HepG2 (cell line): ENCODE data around the gene DUSP5.
A peak's percentile ranks its signal among the peaks of the same experiment; 100 is the strongest.

Experiments
- CREB1 ChIP-seq, 2 experiments: fragments of 450-650 bp in 1 of 2; IDR thresholded peaks; 2 replicates each; pipeline ENCODE4 v1.6.1; 2016 to 2017; ENCODE audit warnings: control low read depth in 1 of 2, mild to moderate bottlenecking in 1 of 2, missing compliant biosample characterization in 1 of 2, missing genetic modification characterization in 1 of 2
- DR1 ChIP-seq: sonication (generic); formaldehyde crosslinking; IDR thresholded peaks from 2 replicates; pipeline ENCODE4 v1.8.0; 2021; ENCODE audit warnings: mild to moderate bottlenecking, missing genetic modification reagents, inconsistent platforms
- EED ChIP-seq: sonication (generic); formaldehyde crosslinking; IDR thresholded peaks from 2 replicates; pipeline ENCODE4 v1.5.0; 2020; ENCODE audit warnings: mild to moderate bottlenecking, missing genetic modification reagents
- EZH2 ChIP-seq: conservative IDR thresholded peaks from 2 replicates; pipeline ENCODE4 v1.6.1; 2012; ENCODE audit warnings: mild to moderate bottlenecking, low read depth, low read length, moderate library complexity
- FOSL1 ChIP-seq: sonication (generic); formaldehyde crosslinking; IDR thresholded peaks from 2 replicates; pipeline ENCODE4 v1.9.0; 2021; ENCODE audit warnings: missing genetic modification reagents, borderline replicate concordance
- NFAT5 ChIP-seq: sonication (generic); formaldehyde crosslinking; IDR thresholded peaks from 2 replicates; pipeline ENCODE4 v1.4.0; 2020; ENCODE audit warnings: missing genetic modification reagents
- RAD21 ChIP-seq: fragments of 450-650 bp; formaldehyde crosslinking; IDR thresholded peaks from 2 replicates; pipeline ENCODE4 v1.5.0; 2020; ENCODE audit warnings: mild to moderate bottlenecking
- REST ChIP-seq, 2 experiments: IDR thresholded peaks; 2 replicates each; pipeline ENCODE4 v1.6.1; 2011 to 2012; ENCODE audit warnings: low read length in 2 of 2, borderline replicate concordance in 1 of 2, low read depth in 1 of 2, mild to moderate bottlenecking in 1 of 2, moderate library complexity in 1 of 2
- TBL1XR1 ChIP-seq: fragments of 150-350 bp; IDR thresholded peaks from 2 replicates; pipeline ENCODE4 v1.6.1; 2014; ENCODE audit warnings: borderline replicate concordance, low read length; ENCODE audit not compliant: partially characterized antibody
- TF ChIP-seq, protein P1 (sequence below): sonication (generic); formaldehyde crosslinking; IDR thresholded peaks from 2 replicates; pipeline ENCODE4 v1.5.0; 2020; ENCODE audit warnings: mild to moderate bottlenecking, missing genetic modification reagents, moderate library complexity
- TF ChIP-seq, protein P2 (sequence below): sonication (generic); formaldehyde crosslinking; IDR thresholded peaks from 2 replicates; pipeline ENCODE4 v1.4.0; 2020; ENCODE audit warnings: missing genetic modification reagents
- TF ChIP-seq, protein P3 (sequence below): sonication (generic); formaldehyde crosslinking; IDR thresholded peaks from 2 replicates; pipeline ENCODE4 v1.4.0; 2020; ENCODE audit warnings: missing genetic modification reagents
- TF ChIP-seq, protein P4 (sequence below): sonication (generic); formaldehyde crosslinking; IDR thresholded peaks from 2 replicates; pipeline ENCODE4 v1.4.0; 2020; ENCODE audit warnings: missing genetic modification reagents

DNA sequence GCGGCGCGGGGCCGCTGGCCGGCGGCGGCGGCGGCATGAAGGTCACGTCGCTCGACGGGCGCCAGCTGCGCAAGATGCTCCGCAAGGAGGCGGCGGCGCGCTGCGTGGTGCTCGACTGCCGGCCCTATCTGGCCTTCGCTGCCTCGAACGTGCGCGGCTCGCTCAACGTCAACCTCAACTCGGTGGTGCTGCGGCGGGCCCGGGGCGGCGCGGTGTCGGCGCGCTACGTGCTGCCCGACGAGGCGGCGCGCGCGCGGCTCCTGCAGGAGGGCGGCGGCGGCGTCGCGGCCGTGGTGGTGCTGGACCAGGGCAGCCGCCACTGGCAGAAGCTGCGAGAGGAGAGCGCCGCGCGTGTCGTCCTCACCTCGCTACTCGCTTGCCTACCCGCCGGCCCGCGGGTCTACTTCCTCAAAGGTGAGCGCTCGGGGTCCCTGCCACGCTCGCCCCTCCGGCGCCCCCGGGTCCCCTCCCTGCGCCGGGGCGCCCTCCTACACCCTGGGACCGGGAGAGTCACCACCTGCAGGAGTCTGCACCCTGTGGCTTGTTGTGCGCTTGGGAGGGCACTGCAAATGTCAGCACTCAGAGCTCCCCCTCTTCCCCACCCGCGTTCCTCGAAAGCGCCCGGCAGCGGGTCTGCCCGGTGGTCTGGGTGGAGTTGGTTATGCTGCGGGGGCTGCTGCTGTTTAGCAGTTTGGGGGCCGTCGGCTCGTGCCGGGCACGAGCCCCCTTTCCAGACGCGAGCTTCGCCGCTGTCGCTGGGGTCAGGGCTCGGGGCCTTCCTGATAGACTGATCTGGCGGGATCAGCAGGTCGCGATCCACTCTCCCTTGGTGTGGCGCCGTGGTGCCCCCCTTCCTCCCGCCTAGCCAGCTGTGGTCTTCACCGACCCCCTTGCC is 627 bp downstream of the DUSP5 start:
- TF ChIP-seq DR1 (CRISPR knock-in tag) (no peak), TBL1XR1 (no peak), RAD21 (CRISPR knock-in tag) (no peak), EZH2 (peak; percentile 93), NFAT5 (CRISPR knock-in tag) (no peak), REST (IDR thresholded peaks at IDR 0.05; ENCODE audit: borderline replicate concordance in 1 of 2, low read depth in 1 of 2, low read length in 2 of 2) (no peak), CREB1 (IDR thresholded peaks at IDR 0.05) (no peak), CREB1 (CRISPR knock-in tag; IDR thresholded peaks at IDR 0.05) (no peak), EED (CRISPR knock-in tag) (no peak), FOSL1 (CRISPR knock-in tag) (no peak)
- TF ChIP-seq, protein P1, sequence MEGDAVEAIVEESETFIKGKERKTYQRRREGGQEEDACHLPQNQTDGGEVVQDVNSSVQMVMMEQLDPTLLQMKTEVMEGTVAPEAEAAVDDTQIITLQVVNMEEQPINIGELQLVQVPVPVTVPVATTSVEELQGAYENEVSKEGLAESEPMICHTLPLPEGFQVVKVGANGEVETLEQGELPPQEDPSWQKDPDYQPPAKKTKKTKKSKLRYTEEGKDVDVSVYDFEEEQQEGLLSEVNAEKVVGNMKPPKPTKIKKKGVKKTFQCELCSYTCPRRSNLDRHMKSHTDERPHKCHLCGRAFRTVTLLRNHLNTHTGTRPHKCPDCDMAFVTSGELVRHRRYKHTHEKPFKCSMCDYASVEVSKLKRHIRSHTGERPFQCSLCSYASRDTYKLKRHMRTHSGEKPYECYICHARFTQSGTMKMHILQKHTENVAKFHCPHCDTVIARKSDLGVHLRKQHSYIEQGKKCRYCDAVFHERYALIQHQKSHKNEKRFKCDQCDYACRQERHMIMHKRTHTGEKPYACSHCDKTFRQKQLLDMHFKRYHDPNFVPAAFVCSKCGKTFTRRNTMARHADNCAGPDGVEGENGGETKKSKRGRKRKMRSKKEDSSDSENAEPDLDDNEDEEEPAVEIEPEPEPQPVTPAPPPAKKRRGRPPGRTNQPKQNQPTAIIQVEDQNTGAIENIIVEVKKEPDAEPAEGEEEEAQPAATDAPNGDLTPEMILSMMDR (CRISPR knock-in tag), result no peak
- TF ChIP-seq, protein P2, sequence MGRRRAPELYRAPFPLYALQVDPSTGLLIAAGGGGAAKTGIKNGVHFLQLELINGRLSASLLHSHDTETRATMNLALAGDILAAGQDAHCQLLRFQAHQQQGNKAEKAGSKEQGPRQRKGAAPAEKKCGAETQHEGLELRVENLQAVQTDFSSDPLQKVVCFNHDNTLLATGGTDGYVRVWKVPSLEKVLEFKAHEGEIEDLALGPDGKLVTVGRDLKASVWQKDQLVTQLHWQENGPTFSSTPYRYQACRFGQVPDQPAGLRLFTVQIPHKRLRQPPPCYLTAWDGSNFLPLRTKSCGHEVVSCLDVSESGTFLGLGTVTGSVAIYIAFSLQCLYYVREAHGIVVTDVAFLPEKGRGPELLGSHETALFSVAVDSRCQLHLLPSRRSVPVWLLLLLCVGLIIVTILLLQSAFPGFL (CRISPR knock-in tag), result no peak
- TF ChIP-seq, protein P3, sequence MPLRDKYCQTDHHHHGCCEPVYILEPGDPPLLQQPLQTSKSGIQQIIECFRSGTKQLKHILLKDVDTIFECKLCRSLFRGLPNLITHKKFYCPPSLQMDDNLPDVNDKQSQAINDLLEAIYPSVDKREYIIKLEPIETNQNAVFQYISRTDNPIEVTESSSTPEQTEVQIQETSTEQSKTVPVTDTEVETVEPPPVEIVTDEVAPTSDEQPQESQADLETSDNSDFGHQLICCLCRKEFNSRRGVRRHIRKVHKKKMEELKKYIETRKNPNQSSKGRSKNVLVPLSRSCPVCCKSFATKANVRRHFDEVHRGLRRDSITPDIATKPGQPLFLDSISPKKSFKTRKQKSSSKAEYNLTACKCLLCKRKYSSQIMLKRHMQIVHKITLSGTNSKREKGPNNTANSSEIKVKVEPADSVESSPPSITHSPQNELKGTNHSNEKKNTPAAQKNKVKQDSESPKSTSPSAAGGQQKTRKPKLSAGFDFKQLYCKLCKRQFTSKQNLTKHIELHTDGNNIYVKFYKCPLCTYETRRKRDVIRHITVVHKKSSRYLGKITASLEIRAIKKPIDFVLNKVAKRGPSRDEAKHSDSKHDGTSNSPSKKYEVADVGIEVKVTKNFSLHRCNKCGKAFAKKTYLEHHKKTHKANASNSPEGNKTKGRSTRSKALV (CRISPR knock-in tag), result no peak
- TF ChIP-seq, protein P4, sequence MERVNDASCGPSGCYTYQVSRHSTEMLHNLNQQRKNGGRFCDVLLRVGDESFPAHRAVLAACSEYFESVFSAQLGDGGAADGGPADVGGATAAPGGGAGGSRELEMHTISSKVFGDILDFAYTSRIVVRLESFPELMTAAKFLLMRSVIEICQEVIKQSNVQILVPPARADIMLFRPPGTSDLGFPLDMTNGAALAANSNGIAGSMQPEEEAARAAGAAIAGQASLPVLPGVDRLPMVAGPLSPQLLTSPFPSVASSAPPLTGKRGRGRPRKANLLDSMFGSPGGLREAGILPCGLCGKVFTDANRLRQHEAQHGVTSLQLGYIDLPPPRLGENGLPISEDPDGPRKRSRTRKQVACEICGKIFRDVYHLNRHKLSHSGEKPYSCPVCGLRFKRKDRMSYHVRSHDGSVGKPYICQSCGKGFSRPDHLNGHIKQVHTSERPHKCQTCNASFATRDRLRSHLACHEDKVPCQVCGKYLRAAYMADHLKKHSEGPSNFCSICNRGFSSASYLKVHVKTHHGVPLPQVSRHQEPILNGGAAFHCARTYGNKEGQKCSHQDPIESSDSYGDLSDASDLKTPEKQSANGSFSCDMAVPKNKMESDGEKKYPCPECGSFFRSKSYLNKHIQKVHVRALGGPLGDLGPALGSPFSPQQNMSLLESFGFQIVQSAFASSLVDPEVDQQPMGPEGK (CRISPR knock-in tag), result no peak
